Gastrocnemius medialis (tissue), 4 donors: ENCODE results near the gene C1QTNF9. TPM values are rescaled to one million over a fixed set of nuclear protein-coding genes. Genes with fewer than 3 reads are reported as not detected.

Experiments
- ATAC-seq, 2 donors: fragments of 150-250 bp; one replicate each; pipeline ENCODE4 v1.9.1; 2016
- DNase-seq, 2 donors: peaks; one replicate each; pipeline ENCODE4 v3.0.0-alpha.2; 2019
- H3K27ac ChIP-seq, 4 donors: fragments of 200-600 bp; sonication (generic); 1 replicate in 1 of 4; 2 replicates in 3 of 4; pipeline ENCODE4 v1.5.1; 2016 to 2018; ENCODE audit warnings: mild to moderate bottlenecking in 2 of 4, moderate library complexity in 1 of 4
- H3K27me3 ChIP-seq, 3 donors: fragments of 200-600 bp; sonication (generic) in 2 of 3; 1 replicate in 1 of 3; 2 replicates in 2 of 3; pipeline versions ENCODE4 v1.5.1 to v1.6.0; 2016 to 2019; ENCODE audit warnings: mild to moderate bottlenecking in 1 of 3, moderate library complexity in 1 of 3
- H3K36me3 ChIP-seq, 2 donors: fragments of 200-600 bp; sonication (generic) in 1 of 2; one replicate each; pipeline ENCODE4 v1.5.1; 2017 to 2018
- H3K4me1 ChIP-seq, 2 donors: fragments of 200-600 bp; sonication (generic) in 1 of 2; one replicate each; pipeline ENCODE4 v1.5.1; 2016 to 2017; ENCODE audit warnings: mild to moderate bottlenecking in 2 of 2
- H3K4me3 ChIP-seq, 4 donors: fragments of 200-600 bp; sonication (generic) in 3 of 4; 1 replicate in 1 of 4; 2 replicates in 3 of 4; pipeline ENCODE4 v1.5.1; 2016 to 2019; ENCODE audit warnings: mild to moderate bottlenecking in 2 of 4
- H3K9me3 ChIP-seq, 3 donors: fragments of 200-600 bp; sonication (generic) in 2 of 3; 1 replicate in 1 of 3; 2 replicates in 2 of 3; pipeline ENCODE4 v1.5.1; 2016 to 2019
- POLR2A ChIP-seq, 2 donors: fragments of 450-650 bp; IDR thresholded peaks; one replicate each; pipeline ENCODE4 v1.6.1; 2017; ENCODE audit warnings: antibody characterized with exemption in 2 of 2, mild to moderate bottlenecking in 2 of 2, moderate library complexity in 2 of 2
- in situ Hi-C, 4 donors: fragments of 200-750 bp; cut with MboI; loops; one replicate each; pipeline versions ENCODE4 v1.15.0 to v1.8.0; 2017; ENCODE audit warnings: low sequenced_read_pairs in 4 of 4
- intact Hi-C: fragments of 100-400 bp; cut with DNase I; formaldehyde crosslinking; loops from one replicate; pipeline ENCODE4 v1.15.1; 2023; ENCODE audit warnings: low total_unique reads
- total RNA-seq, 4 donors: library from RNA; depleted of rRNA; stranded (reverse); fragments of >200 nt; gene quantifications; one replicate each; pipeline versions ENCODE4 v1.1.0 to v1.2.3, GENCODE V29; 2016
- TF ChIP-seq, protein P1 (sequence below), 5 experiments: fragments of 450-650 bp in 3 of 5; fragments of 200-600 bp in 2 of 5; sonication (generic) in 2 of 5; IDR thresholded peaks in 4 of 5; conservative IDR thresholded peaks in 1 of 5; 1 replicate in 4 of 5; 2 replicates in 1 of 5; pipeline ENCODE4 v1.5.1; 2016 to 2019; ENCODE audit warnings: antibody characterized with exemption in 5 of 5, mild to moderate bottlenecking in 3 of 5, moderate library complexity in 3 of 5

The C1QTNF9 gene
- total RNA-seq, 4 donors from 2014 or later: 1.0 to 2.1 (median 1.5) TPM

DNA sequence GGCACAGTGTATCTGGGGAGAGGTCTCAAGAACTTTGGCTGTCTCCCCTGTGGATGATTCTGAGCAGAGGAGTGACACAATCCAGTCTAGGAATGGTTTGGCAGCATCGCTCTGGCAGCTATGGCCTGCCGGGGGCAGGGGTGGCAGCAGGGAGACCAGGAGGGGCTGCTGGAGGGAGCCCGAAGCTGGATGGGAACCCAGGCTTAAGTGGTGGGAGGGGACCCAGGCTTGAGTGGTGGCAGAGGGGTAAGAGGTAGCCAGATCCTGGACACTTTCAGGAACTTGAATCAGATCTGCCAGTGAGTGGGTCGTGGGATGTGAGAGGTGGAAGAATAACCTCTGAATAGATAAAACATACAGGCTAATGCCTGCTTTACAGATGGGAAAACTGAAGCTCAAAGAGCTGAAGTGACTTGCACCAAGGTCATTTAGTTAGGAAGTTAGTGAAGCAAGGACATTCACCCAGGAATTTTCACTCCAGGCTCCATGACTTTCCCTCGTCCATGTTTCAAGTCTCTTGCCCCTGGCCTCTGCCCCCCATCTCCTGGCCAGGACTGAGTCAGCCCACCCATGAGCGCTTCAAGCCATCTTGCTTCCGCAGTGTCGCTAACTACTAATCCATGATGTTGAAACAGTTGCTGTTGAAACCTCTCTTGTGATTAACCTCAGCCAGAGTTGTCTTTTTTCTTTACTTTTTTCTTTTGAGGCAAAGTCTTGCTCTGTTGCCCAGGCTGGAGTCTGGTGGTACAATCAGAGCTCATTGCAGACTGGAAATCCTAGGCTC, 29.9 kb upstream of the C1QTNF9 start:
- DNase-seq (no peak), ATAC-seq (no peak)
- Histone ChIP-seq H3K27me3 (no peaks in the 10 kb centered on the region), H3K36me3 (no peaks in the 10 kb centered on the region), H3K4me3 (no peak overlapping the region), H3K27ac (no peak overlapping the region), H3K4me1 (peaks cover 0 to 2% of the 10 kb centered on the region in 2 donors), H3K9me3 (no peaks in the 10 kb centered on the region)
- intact Hi-C loops: no loop called here
- in situ Hi-C loops: no loop called here
- TF ChIP-seq POLR2A (IDR thresholded peaks at IDR 0.05): no peak
- TF ChIP-seq, protein P1, sequence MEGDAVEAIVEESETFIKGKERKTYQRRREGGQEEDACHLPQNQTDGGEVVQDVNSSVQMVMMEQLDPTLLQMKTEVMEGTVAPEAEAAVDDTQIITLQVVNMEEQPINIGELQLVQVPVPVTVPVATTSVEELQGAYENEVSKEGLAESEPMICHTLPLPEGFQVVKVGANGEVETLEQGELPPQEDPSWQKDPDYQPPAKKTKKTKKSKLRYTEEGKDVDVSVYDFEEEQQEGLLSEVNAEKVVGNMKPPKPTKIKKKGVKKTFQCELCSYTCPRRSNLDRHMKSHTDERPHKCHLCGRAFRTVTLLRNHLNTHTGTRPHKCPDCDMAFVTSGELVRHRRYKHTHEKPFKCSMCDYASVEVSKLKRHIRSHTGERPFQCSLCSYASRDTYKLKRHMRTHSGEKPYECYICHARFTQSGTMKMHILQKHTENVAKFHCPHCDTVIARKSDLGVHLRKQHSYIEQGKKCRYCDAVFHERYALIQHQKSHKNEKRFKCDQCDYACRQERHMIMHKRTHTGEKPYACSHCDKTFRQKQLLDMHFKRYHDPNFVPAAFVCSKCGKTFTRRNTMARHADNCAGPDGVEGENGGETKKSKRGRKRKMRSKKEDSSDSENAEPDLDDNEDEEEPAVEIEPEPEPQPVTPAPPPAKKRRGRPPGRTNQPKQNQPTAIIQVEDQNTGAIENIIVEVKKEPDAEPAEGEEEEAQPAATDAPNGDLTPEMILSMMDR (IDR thresholded peaks at IDR 0.05 in 4 of 5, conservative IDR thresholded peaks at IDR 0.05 in 1 of 5): no peak

DNA sequence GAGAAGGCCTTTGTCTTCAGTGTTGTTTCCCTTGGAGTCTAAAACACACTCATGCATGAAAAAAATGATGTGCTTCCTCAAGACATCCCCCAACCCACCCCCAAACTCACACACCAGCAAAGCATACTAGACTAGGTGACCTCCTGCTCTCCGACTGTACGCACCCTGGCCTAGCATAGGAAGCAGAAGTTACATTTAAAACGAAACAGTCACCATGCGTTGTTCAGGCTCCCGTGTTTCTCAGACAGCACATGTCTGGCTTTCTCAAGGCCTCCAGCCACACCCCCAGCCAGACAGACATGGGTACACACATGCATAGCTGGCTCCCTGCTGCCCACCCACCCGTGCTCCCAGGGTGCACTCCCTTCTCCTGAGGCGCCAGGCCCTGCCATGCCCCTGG, 28.7 kb upstream of the C1QTNF9 start:
- DNase-seq: no peak
- no peak overlapping the region for H3K27ac ChIP-seq
- no peaks in the 10 kb centered on the region for H3K36me3 ChIP-seq
- in situ Hi-C loops (no loop called here), intact Hi-C loops (no loop called here)
- no peaks in the 10 kb centered on the region for H3K4me1 ChIP-seq
- H3K27me3 ChIP-seq: no peaks in the 10 kb centered on the region
- ATAC-seq: no peak
- H3K9me3 ChIP-seq: no peaks in the 10 kb centered on the region
- TF ChIP-seq, protein P1 (IDR thresholded peaks at IDR 0.05 in 4 of 5, conservative IDR thresholded peaks at IDR 0.05 in 1 of 5): no peak
- no peak for TF ChIP-seq POLR2A (IDR thresholded peaks at IDR 0.05)
- no peak overlapping the region for H3K4me3 ChIP-seq

DNA sequence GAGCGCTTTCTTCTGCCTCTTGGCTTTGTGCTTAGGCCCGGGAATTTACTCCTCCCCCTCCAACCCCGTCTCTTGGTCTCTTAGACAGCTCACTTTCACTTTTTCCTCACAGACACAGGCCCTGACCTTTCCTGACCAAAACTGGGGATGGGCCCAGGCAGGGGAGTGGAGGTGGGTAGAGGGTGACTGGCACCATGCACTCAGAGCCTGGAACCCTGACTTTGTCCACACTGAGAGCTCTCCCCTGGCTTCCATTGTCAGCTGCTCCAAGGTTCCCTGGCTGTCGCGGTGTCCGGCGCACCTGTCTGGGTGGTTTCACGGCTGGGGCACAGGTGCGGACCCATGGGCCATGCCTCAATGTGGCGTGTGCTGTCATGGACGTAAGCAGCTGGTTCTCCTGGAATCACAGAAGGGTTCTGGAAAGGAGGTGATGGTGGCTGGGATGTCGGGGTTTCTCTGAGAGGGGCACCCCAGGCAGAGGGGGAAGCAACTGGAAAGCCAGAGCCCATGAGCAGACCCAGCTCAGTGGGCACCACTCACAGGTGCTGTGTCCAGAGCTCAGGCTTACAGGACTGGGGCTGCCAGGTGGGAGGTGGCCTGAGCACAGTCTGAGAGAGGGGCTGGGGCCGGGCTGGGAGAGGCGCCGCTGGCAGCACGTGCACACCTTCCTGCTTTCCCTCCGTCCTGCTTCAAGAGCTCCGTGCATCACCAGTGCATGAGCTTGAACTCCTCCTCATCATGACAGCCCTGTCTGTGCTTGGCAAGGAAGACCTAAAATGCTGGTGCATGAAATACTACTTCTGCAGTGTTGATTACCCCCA, 28.0 kb upstream of the C1QTNF9 start:
- H3K4me1 ChIP-seq: no peaks in the 10 kb centered on the region
- no peaks in the 10 kb centered on the region for H3K27me3 ChIP-seq
- TF ChIP-seq, protein P1 (IDR thresholded peaks at IDR 0.05 in 4 of 5, conservative IDR thresholded peaks at IDR 0.05 in 1 of 5): no peak
- no peak for TF ChIP-seq POLR2A (IDR thresholded peaks at IDR 0.05)
- no peak overlapping the region for H3K27ac ChIP-seq
- ATAC-seq: no peak
- no peaks in the 10 kb centered on the region for H3K9me3 ChIP-seq
- H3K36me3 ChIP-seq: no peaks in the 10 kb centered on the region
- intact Hi-C loops: no loop called here
- H3K4me3 ChIP-seq: no peak overlapping the region
- in situ Hi-C loops: no loop called here
- DNase-seq: no peak

DNA sequence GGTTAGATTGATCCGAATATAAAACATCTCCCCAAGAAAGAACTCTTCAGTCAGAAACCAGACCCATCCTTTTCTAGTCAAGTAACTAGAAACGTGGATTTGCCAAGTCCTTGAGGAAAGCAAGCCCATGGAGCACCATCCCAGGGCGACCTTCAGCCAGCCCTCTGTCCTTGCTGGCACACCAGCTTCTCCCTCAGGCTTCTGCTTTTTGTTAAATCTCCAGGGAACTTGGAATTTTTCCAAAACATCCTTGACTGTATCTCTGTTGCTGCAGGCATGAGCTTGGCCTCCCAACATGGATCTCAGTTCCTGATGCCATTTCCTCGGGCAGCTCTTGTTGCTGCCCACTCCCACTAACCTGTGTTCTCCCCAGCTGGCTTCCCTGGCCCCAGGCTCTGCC, 27.1 kb upstream of the C1QTNF9 start:
- no peak for TF ChIP-seq POLR2A (IDR thresholded peaks at IDR 0.05)

DNA sequence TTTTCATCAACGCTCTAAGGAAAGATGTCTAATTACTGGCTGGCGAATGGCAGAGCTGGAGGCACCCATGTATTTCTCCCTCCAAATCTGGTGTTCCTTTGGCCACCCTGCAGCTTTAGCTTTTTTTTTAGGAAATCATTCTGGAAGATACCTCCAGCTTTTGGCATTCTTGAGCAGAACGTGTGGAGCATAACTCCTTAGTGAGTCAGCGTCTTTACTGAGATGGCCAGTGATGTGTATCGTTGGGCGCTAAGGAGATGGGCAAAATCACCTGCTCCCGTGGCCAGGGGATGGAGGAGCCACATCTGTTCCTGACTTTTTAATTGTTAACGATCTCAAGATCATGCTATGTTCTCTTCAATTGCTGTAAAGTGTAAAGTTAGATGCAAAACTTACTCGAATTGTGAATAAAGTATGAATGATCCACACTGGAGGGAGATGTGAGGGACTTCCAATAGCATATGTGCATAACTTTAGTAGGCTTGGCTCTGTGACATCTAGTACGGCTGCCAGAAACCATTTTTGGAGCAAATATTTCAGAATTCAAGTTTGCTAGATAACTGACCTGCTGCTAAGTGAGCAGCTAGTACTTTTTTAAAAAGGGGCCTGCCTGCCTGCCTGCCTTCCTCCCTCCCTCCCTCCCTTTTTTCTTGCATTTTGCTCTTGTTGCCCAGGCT, 24.4 kb upstream of the C1QTNF9 start:
- Histone ChIP-seq H3K27me3 (no peaks in the 10 kb centered on the region), H3K36me3 (no peaks in the 10 kb centered on the region), H3K4me3 (no peak overlapping the region), H3K4me1 (no peaks in the 10 kb centered on the region), H3K9me3 (no peaks in the 10 kb centered on the region), H3K27ac (no peak overlapping the region)
- in situ Hi-C loops: no loop called here
- DNase-seq (no peak), ATAC-seq (no peak)
- intact Hi-C loops: no loop called here
- TF ChIP-seq POLR2A (IDR thresholded peaks at IDR 0.05): no peak
- TF ChIP-seq, protein P1 (IDR thresholded peaks at IDR 0.05 in 4 of 5, conservative IDR thresholded peaks at IDR 0.05 in 1 of 5): no peak

More for the DNA sequence above, 27.1 kb upstream of the C1QTNF9 start:
- intact Hi-C loops (no loop called here), in situ Hi-C loops (no loop called here)
- H3K4me1 ChIP-seq: no peaks in the 10 kb centered on the region
- no peaks in the 10 kb centered on the region for H3K9me3 ChIP-seq
- no peak overlapping the region for H3K27ac ChIP-seq
- no peak overlapping the region for H3K4me3 ChIP-seq
- ATAC-seq (no peak), DNase-seq (no peak)
- H3K36me3 ChIP-seq: no peaks in the 10 kb centered on the region
- H3K27me3 ChIP-seq: no peaks in the 10 kb centered on the region
